Measurements from ENCODE around the gene AP3B2. TPM values are rescaled to one million over a fixed set of nuclear protein-coding genes. Genes with fewer than 3 reads are reported as not detected.
"Not testable (repeated sequence)": the region's sequence is repeated elsewhere in the genome, so short reads cannot be mapped to it uniquely, and the experiment has no call there.

AP3B2 gene
- total RNA-seq, 1 donor from 2014 or later, result 0.88 TPM

GRCh38 chr15:82648257-82649103 lies 61.2 kb downstream of the AP3B2 start:
- ATAC-seq, result no peak

- no peak for ATAC-seq
These were observed 61.8 kb downstream of the AP3B2 start for GRCh38 chr15:82647835-82648256.

GRCh38 chr15:82647045-82647834 lies 62.4 kb downstream of the AP3B2 start, which contains the start of gene CPEB1:
CPEB1 (minus strand) TSS chr15:82647363; CDS start chr15:82628459, 18,904 bp downstream.
- peak; percentile 55 for ATAC-seq

GRCh38 chr15:82646250-82647044 lies 63.2 kb downstream of the AP3B2 start:
- peak; percentile 21 for ATAC-seq

- ATAC-seq, result not testable (repeated sequence)
These were observed 64.5 kb downstream of the AP3B2 start for GRCh38 chr15:82644967-82645852.

- ATAC-seq, result no peak
These were observed 65.7 kb downstream of the AP3B2 start for GRCh38 chr15:82643992-82644391.

- no peak for ATAC-seq
These were observed 67.0 kb downstream of the AP3B2 start for GRCh38 chr15:82642656-82643055.

- ATAC-seq, result no peak
These were observed 68.4 kb downstream of the AP3B2 start for GRCh38 chr15:82641129-82641798.

GRCh38 chr15:82640672-82641071 lies 69.0 kb downstream of the AP3B2 start:
- ATAC-seq, result no peak

- ATAC-seq, result no peak
These were observed 73.9 kb downstream of the AP3B2 start for GRCh38 chr15:82635798-82636197.

- no peak for ATAC-seq
These were observed 79.6 kb downstream of the AP3B2 start for GRCh38 chr15:82630033-82630432.

- ATAC-seq, result no peak
These were observed 84.5 kb downstream of the AP3B2 start for GRCh38 chr15:82625136-82625535.

GRCh38 chr15:82624438-82624837 lies 85.2 kb downstream of the AP3B2 start:
- no peak for ATAC-seq

- no peak for ATAC-seq
These were observed 85.7 kb downstream of the AP3B2 start for GRCh38 chr15:82624008-82624407.

- ATAC-seq, result no peak
These were observed 87.7 kb downstream of the AP3B2 start for GRCh38 chr15:82621970-82622369.

GRCh38 chr15:82613747-82614146 lies 95.9 kb downstream of the AP3B2 start:
- ATAC-seq, result no peak

- no peak for ATAC-seq
These were observed 98.3 kb downstream of the AP3B2 start for GRCh38 chr15:82611348-82611747.

All from esophagus mucosa (tissue), 1 donor.